ENCODE measurements around the gene HGD.

Gene HGD

DNA sequence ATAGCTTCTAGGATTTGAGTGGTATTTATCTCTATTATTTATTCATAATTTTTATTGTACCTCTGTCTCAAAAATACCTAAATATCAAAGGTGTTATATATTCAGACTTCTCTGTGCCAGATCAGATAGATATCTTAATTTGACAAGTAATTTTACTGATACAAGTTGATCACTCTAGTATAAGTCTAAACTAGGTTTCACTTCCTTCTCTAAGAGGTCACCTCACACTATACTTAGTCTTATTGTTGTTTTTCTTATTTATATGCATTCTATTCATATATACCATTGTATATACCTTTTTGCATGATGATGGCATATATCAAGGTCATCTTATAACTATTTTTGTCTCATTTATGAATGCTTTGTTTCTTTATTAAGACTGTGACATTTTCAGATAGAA lies 26.4 kb upstream of the HGD start:
- TF ChIP-seq POLR2AphosphoS5 (IDR thresholded peaks at IDR 0.05; ENCODE audit: low read depth, low read length) (no peak), FOXP2 (optimal IDR thresholded peaks at IDR 0.05; ENCODE audit: borderline replicate concordance, extremely low read depth, extremely low read length, insufficient read depth) (no peak), SIN3A (IDR thresholded peaks at IDR 0.05; ENCODE audit: borderline replicate concordance, insufficient read depth, low read length) (no peak), TAF1 (IDR thresholded peaks at IDR 0.05; ENCODE audit: borderline replicate concordance, insufficient read depth, low read length) (no peak)
- TF ChIP-seq, protein P1, sequence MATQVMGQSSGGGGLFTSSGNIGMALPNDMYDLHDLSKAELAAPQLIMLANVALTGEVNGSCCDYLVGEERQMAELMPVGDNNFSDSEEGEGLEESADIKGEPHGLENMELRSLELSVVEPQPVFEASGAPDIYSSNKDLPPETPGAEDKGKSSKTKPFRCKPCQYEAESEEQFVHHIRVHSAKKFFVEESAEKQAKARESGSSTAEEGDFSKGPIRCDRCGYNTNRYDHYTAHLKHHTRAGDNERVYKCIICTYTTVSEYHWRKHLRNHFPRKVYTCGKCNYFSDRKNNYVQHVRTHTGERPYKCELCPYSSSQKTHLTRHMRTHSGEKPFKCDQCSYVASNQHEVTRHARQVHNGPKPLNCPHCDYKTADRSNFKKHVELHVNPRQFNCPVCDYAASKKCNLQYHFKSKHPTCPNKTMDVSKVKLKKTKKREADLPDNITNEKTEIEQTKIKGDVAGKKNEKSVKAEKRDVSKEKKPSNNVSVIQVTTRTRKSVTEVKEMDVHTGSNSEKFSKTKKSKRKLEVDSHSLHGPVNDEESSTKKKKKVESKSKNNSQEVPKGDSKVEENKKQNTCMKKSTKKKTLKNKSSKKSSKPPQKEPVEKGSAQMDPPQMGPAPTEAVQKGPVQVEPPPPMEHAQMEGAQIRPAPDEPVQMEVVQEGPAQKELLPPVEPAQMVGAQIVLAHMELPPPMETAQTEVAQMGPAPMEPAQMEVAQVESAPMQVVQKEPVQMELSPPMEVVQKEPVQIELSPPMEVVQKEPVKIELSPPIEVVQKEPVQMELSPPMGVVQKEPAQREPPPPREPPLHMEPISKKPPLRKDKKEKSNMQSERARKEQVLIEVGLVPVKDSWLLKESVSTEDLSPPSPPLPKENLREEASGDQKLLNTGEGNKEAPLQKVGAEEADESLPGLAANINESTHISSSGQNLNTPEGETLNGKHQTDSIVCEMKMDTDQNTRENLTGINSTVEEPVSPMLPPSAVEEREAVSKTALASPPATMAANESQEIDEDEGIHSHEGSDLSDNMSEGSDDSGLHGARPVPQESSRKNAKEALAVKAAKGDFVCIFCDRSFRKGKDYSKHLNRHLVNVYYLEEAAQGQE (IDR thresholded peaks at IDR 0.05; ENCODE audit: insufficient read depth in 1 of 2, low read depth in 2 of 2, low read length in 2 of 2), result no peak

- TF ChIP-seq SIN3A (IDR thresholded peaks at IDR 0.05; ENCODE audit: borderline replicate concordance, insufficient read depth, low read length), result no peak
- no peak for TF ChIP-seq FOXP2 (optimal IDR thresholded peaks at IDR 0.05; ENCODE audit: borderline replicate concordance, extremely low read depth, extremely low read length, insufficient read depth)
- TF ChIP-seq POLR2AphosphoS5 (IDR thresholded peaks at IDR 0.05; ENCODE audit: low read depth, low read length), result no peak
- TF ChIP-seq, protein P1 (IDR thresholded peaks at IDR 0.05; ENCODE audit: insufficient read depth in 1 of 2, low read depth in 2 of 2, low read length in 2 of 2), result no peak
- TF ChIP-seq TAF1 (IDR thresholded peaks at IDR 0.05; ENCODE audit: borderline replicate concordance, insufficient read depth, low read length), result no peak
Measured at GRCh38 chr3:120706950-120707349, 24.9 kb upstream of the HGD start.

- TF ChIP-seq, protein P1 (IDR thresholded peaks at IDR 0.05; ENCODE audit: insufficient read depth in 1 of 2, low read depth in 2 of 2, low read length in 2 of 2), result no peak
- TF ChIP-seq POLR2AphosphoS5 (IDR thresholded peaks at IDR 0.05; ENCODE audit: low read depth, low read length) (no peak), SIN3A (IDR thresholded peaks at IDR 0.05; ENCODE audit: borderline replicate concordance, insufficient read depth, low read length) (no peak), TAF1 (IDR thresholded peaks at IDR 0.05; ENCODE audit: borderline replicate concordance, insufficient read depth, low read length) (no peak), FOXP2 (optimal IDR thresholded peaks at IDR 0.05; ENCODE audit: borderline replicate concordance, extremely low read depth, extremely low read length, insufficient read depth) (no peak)
Measured at GRCh38 chr3:120705884-120706582, 24.0 kb upstream of the HGD start.

DNA sequence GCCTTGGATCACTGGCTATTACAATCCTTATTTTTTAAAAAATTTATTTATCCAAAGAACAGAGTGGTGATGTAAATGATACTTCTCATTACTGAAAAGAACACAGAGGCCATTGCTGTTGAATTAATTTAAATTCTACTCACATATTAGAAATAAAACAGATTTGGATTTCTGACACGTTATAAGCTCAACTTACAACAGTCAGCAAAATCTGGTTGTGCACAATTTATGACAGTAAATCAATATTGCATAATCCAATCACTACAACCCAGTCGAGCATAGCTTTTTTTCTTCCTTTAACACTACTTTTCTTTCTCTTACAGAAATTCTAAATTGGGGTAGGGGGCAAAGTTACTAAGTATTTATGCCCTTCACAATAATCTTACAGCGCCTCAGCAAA lies 17.3 kb upstream of the HGD start:
- TF ChIP-seq TAF1 (IDR thresholded peaks at IDR 0.05; ENCODE audit: borderline replicate concordance, insufficient read depth, low read length), result no peak
- TF ChIP-seq, protein P1 (IDR thresholded peaks at IDR 0.05; ENCODE audit: insufficient read depth in 1 of 2, low read depth in 2 of 2, low read length in 2 of 2), result no peak
- TF ChIP-seq FOXP2 (optimal IDR thresholded peaks at IDR 0.05; ENCODE audit: borderline replicate concordance, extremely low read depth, extremely low read length, insufficient read depth), result no peak
- no peak for TF ChIP-seq SIN3A (IDR thresholded peaks at IDR 0.05; ENCODE audit: borderline replicate concordance, insufficient read depth, low read length)
- no peak for TF ChIP-seq POLR2AphosphoS5 (IDR thresholded peaks at IDR 0.05; ENCODE audit: low read depth, low read length)
